RWPE1 (cell line): ENCODE measurements around the gene COA1.
A peak's percentile ranks its signal among the peaks of the same experiment; 100 is the strongest.

Source experiments
- CTCF ChIA-PET: fragments of 350-600 bp; sonication (Branson Sonifier 250); formaldehyde crosslinking; extraction: SDS; loops from one replicate; lab custom pipeline; 2021; lab: Yijun Ruan, JAX
- POLR2A ChIA-PET: fragments of 400-600 bp; formaldehyde crosslinking; extraction: SDS; loops from one replicate; lab custom pipeline; 2020; ENCODE audit warnings: antibody characterized with exemption; ENCODE audit not compliant: low non-redundant PET; lab: Yijun Ruan, JAX
- DNase-seq: peaks from one replicate; pipeline ENCODE4 v3.0.0; 2012; ENCODE audit warnings: low spot score
- H3K27ac ChIP-seq: fragments of 450-650 bp; 2 replicates; pipeline ENCODE4 v1.5.1; 2017
- CTCF ChIP-seq: fragments of 450-650 bp; conservative IDR thresholded peaks from 2 replicates; pipeline ENCODE4 v1.5.1; 2017; ENCODE audit warnings: low read depth, mild to moderate bottlenecking

COA1 gene

GRCh38 chr7:43624156-43624555 lies 105.2 kb downstream of the COA1 start:
- ChIA-PET CTCF (no interaction called here), POLR2A (no interaction called here)
- no peak for DNase-seq
- H3K27ac ChIP-seq: no peak overlapping the region
- no peak for TF ChIP-seq CTCF

- TF ChIP-seq CTCF: no peak
- ChIA-PET CTCF (interaction anchor here (0.5 kb wide), 1 partner anchor 65 kb away, joined by 3 read pairs; no protein-coding TSS in a partner anchor), POLR2A (no interaction called here)
- peak overlapping the region; percentile 44; the same call in 1 of the 2 replicates for H3K27ac ChIP-seq
- no peak for DNase-seq
These were observed 107.4 kb downstream of the COA1 start for GRCh38 chr7:43621729-43622448.

- no peak for TF ChIP-seq CTCF
- no peak for DNase-seq
- POLR2A ChIA-PET: no interaction called here
- CTCF ChIA-PET: no interaction called here
- no peak overlapping the region for H3K27ac ChIP-seq
These were observed 109.9 kb downstream of the COA1 start for GRCh38 chr7:43619213-43620012.

- CTCF ChIA-PET: no interaction called here
- POLR2A ChIA-PET: no interaction called here
- H3K27ac ChIP-seq: no peak overlapping the region
- TF ChIP-seq CTCF: no peak
- DNase-seq: no peak
These were observed 111.2 kb downstream of the COA1 start for GRCh38 chr7:43618073-43618472.

DNA sequence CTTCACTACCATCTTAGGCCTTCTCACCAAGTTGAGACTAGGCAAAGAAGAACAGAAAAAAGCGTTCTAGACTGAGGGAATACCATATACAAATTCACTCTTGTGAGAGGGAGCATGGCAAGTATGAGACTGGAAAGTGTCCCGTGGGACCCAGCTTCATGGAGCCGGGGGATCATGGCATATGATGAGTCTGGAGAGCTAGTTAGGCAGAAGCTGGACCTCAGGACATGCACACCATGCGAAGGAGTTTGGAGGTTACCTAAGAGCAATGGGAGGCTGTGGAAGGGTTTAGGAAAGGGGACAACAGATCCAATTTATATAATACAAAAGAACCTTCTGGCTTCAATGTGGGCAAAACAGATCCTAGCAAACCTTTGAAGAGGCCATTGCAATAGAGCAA lies 112.3 kb downstream of the COA1 start:
- H3K27ac ChIP-seq: no peak overlapping the region
- TF ChIP-seq CTCF: no peak
- DNase-seq: no peak
- POLR2A ChIA-PET: no interaction called here
- CTCF ChIA-PET: no interaction called here

DNA sequence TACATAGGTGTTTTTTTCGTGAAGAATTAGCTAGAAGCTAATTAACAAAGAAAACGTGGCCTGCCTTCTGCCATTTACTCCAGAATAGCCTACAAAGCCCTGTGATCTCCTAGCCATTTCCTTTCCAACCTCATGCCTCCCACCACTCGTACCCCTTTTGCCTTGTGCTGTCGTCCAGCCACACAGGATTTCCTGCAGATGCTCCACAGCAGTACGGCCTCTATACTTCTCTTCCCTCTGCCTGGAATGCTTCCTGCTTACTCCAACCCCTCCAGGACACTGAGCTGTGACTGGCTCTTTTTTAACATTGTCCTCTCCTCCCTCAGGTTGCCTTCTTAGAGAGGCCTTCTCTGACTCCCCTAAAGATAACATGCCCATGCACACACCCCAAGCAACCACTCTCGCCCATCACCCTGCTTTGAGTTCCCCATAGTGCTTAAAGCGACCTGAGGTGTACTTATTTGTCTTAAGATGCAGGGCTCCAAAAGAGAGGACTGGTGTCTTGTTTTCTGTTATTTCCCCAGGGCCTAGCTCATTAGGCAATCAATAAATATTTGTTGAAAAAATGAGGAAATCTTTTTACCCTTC lies 113.7 kb downstream of the COA1 start:
- POLR2A ChIA-PET: no interaction called here
- no peak for DNase-seq
- no peak overlapping the region for H3K27ac ChIP-seq
- CTCF ChIA-PET: interaction anchor here (0.6 to 0.7 kb wide), 2 partner anchors 20 to 224 kb away, joined by 3 read pairs; no protein-coding TSS in a partner anchor
- TF ChIP-seq CTCF: no peak
